ENCODE results near the gene SNTG2.

GRCh38 chr2:903223-903900 is 47.3 kb upstream of the SNTG2 start:
- no peak for TF ChIP-seq POLR2A (IDR thresholded peaks at IDR 0.05; ENCODE audit: low read depth, low read length)
- TF ChIP-seq POLR2AphosphoS5 (IDR thresholded peaks at IDR 0.05; ENCODE audit: low read depth, low read length): no peak
- TF ChIP-seq TAF1 (IDR thresholded peaks at IDR 0.05; ENCODE audit: borderline replicate concordance, low read depth, low read length): no peak
